VCaP (cell line): Measurements from ENCODE around the gene CD27.
"Not testable (repeated sequence)": the region's sequence is repeated elsewhere in the genome, so short reads cannot be mapped to it uniquely, and the experiment has no call there.

Source experiments
- H3K27ac ChIP-seq: fragments of 450-650 bp; 2 replicates; pipeline ENCODE4 v1.5.1; 2017
- CTCF ChIP-seq: fragments of 450-650 bp; conservative IDR thresholded peaks from 2 replicates; pipeline ENCODE4 v1.5.1; 2017; ENCODE audit warnings: mild to moderate bottlenecking, moderate library complexity

The CD27 gene

GRCh38 chr12:6418796-6419195 is 26.0 kb upstream of the CD27 start:
- TF ChIP-seq CTCF, result no peak
- no peak overlapping the region for H3K27ac ChIP-seq

GRCh38 chr12:6420364-6420763 is 24.4 kb upstream of the CD27 start:
- no peak overlapping the region for H3K27ac ChIP-seq
- no peak for TF ChIP-seq CTCF

GRCh38 chr12:6423267-6424007 is 21.3 kb upstream of the CD27 start:
- H3K27ac ChIP-seq, result peak overlapping the region; percentile 42; the same call in 1 of the 2 replicates
- TF ChIP-seq CTCF, result peak; percentile 96

GRCh38 chr12:6424008-6424347 is 20.8 kb upstream of the CD27 start:
- peak overlapping the region; percentile 42; the same call in 1 of the 2 replicates for H3K27ac ChIP-seq
- no peak for TF ChIP-seq CTCF

GRCh38 chr12:6424866-6425265 is 19.9 kb upstream of the CD27 start:
- TF ChIP-seq CTCF, result no peak

GRCh38 chr12:6425590-6426531 is 18.9 kb upstream of the CD27 start:
- H3K27ac ChIP-seq, result no peak overlapping the region
- no peak for TF ChIP-seq CTCF

More at GRCh38 chr12:6424866-6425265, 19.9 kb upstream of the CD27 start:
- H3K27ac ChIP-seq, result no peak overlapping the region

GRCh38 chr12:6426882-6427671 is 17.7 kb upstream of the CD27 start:
- TF ChIP-seq CTCF, result no peak
- no peak overlapping the region for H3K27ac ChIP-seq

- H3K27ac ChIP-seq, result not testable (repeated sequence)
These were observed 17.0 kb upstream of the CD27 start for GRCh38 chr12:6427796-6428195.
